ENCODE measurements around the gene ART3. TPM values are rescaled to one million over a fixed set of nuclear protein-coding genes. Genes with fewer than 3 reads are reported as not detected.

Gene ART3
- total and polyA plus RNA-seq, 2 of the 8 experiments (the other 6 are each of a cell fraction or from before 2014, with no cell fraction given): 0.21 to 0.63 TPM

- no peak overlapping the region for H3K27ac ChIP-seq (ENCODE audit: low read depth, low read length)
- H3K27me3 ChIP-seq (replicated peaks in 1 of 4; ENCODE audit: control insufficient read depth in 3 of 4, extremely low read depth in 1 of 4, insufficient read depth in 3 of 4, low read length in 3 of 4): no peaks in the 10 kb centered on the region
- H3K79me1 ChIP-seq (ENCODE audit: low read depth, low read length): no peaks in the 10 kb centered on the region
- no peak overlapping the region for H3K4me3 ChIP-seq (ENCODE audit: extremely low read depth in 1 of 4, insufficient read depth in 2 of 4, low read depth in 3 of 4, low read length in 4 of 4)
- H3K4me2 ChIP-seq (ENCODE audit: insufficient read depth in 1 of 2, low read depth in 2 of 2, low read length in 2 of 2): no peak overlapping the region
- H3K56ac ChIP-seq (replicated peaks; ENCODE audit: insufficient read length, low read depth, low read length): no peak overlapping the region
- WGBS, 2 experiments (ENCODE audit: extremely low coverage in 1 of 2, insufficient coverage in 1 of 2, insufficient read length in 1 of 2, insufficient replicate concordance in 2 of 2, low coverage in 1 of 2, low lambda C conversion rate in 2 of 2, missing lambda C conversion rate in 1 of 2): 92% methylated on average over 3 of the region's 3 CpGs; no CpG with 5 or more reads in 1 of the 2 experiments
- H3K23ac ChIP-seq (ENCODE audit: insufficient read length): no peak overlapping the region
- H3K4ac ChIP-seq (replicated peaks; ENCODE audit: insufficient read length, low read depth, low read length): no peak overlapping the region
- POLR2A ChIA-PET (ENCODE audit: partially characterized antibody): no interaction called here
- H4K5ac ChIP-seq (ENCODE audit: insufficient read length, low read depth, low read length): no peak overlapping the region
- H3K4me1 ChIP-seq (replicated peaks in 1 of 4; ENCODE audit: control insufficient read depth in 3 of 4, insufficient read depth in 4 of 4, low read length in 3 of 4): no peaks in the 10 kb centered on the region
- FAIRE-seq: no peak
- no peak overlapping the region for H2BK5ac ChIP-seq (ENCODE audit: low read depth, low read length)
- H2AK5ac ChIP-seq (ENCODE audit: low read depth, low read length): no peak overlapping the region
- no peak overlapping the region for H3K18ac ChIP-seq (ENCODE audit: extremely low read depth, low read length)
- no peaks in the 10 kb centered on the region for H4K20me1 ChIP-seq (replicated peaks in 1 of 2; ENCODE audit: control insufficient read depth in 1 of 2, insufficient read depth in 2 of 2, low read length in 2 of 2)
- H2BK120ac ChIP-seq (replicated peaks; ENCODE audit: low read depth, low read length): no peak overlapping the region
- no peak overlapping the region for H3K9ac ChIP-seq (replicated peaks in 1 of 4; ENCODE audit: extremely low read depth in 1 of 4, low read depth in 3 of 4, low read length in 3 of 4)
- no peak overlapping the region for H3K14ac ChIP-seq (ENCODE audit: insufficient read length)
- H2BK15ac ChIP-seq (ENCODE audit: low read length): no peak overlapping the region
- TF ChIP-seq EZH2 (IDR thresholded peaks at IDR 0.05; ENCODE audit: low read depth, low read length, severe bottlenecking) (no peak), E2F6 (IDR thresholded peaks at IDR 0.05) (no peak)
- no peak overlapping the region for H4K8ac ChIP-seq (ENCODE audit: extremely low read depth, insufficient read depth, low read length)
- no peak overlapping the region for H2BK12ac ChIP-seq (ENCODE audit: low read depth, low read length)
- H3K79me2 ChIP-seq (ENCODE audit: control insufficient read depth in 1 of 2, insufficient read depth in 2 of 2, low read length in 2 of 2): no peaks in the 10 kb centered on the region
- CTCF ChIA-PET (ENCODE audit: partially characterized antibody): interaction anchor here (1.3 to 6.0 kb wide), 2 partner anchors 9 to 10 kb away, joined by 3 to 26 read pairs; no protein-coding TSS in a partner anchor
- H3K23me2 ChIP-seq (ENCODE audit: low read depth, low read length): no peaks in the 10 kb centered on the region
- H3K9me3 ChIP-seq (ENCODE audit: insufficient read depth in 2 of 2, low read depth in 1 of 2, low read length in 1 of 2): 0 out of 4 replicates have a peak, but pooled peaks cover 0 to 2% of the 10 kb centered on the region in 2 experiments
- no peak overlapping the region for H2BK20ac ChIP-seq (ENCODE audit: low read length)
- no peak for DNase-seq (ENCODE audit: low read depth in 1 of 2, low spot score in 2 of 2)
- no peak overlapping the region for H2AFZ ChIP-seq (ENCODE audit: low read length)
- H4K91ac ChIP-seq (replicated peaks; ENCODE audit: insufficient read length, low read length): no peak overlapping the region
- H3K36me3 ChIP-seq (ENCODE audit: control insufficient read depth in 2 of 4, insufficient read depth in 4 of 4, low read length in 3 of 4): no peaks in the 10 kb centered on the region
Measured at GRCh38 chr4:76096076-76096475, 21.6 kb downstream of the ART3 start.
